ENCODE measurements around the gene ICA1. TPM values are rescaled to one million over a fixed set of nuclear protein-coding genes. Genes with fewer than 3 reads are reported as not detected.

ICA1 gene
- total and polyA plus RNA-seq, 4 donors: 1.4 to 22.7 (median 8.1) TPM

DNA sequence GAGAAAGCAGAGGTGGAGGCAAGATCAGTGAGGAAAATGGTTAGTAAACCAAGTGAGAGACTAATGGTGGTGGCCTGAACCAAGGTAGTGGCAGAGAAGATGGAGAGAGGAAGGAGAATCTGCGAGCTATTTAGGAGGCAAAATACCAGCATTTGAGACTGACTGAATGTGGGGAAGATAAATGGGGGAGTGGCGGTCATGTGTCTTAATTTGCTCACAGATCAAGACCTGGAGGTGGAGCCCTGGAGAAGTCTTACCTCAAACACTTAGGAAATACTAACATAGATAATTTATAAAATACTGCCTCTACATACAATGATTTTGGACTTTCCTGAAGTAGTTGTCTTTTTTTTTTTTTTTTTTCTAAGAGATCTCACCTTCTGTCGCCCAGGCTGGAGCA, 34.7 kb downstream of the ICA1 start:
- H3K9me3 ChIP-seq (ENCODE audit: control insufficient read depth in 4 of 4, low read length in 3 of 4): no peaks in the 10 kb centered on the region
- H3K36me3 ChIP-seq (ENCODE audit: control insufficient read depth in 4 of 4, insufficient read depth in 3 of 4, low read depth in 1 of 4, low read length in 3 of 4): peaks cover 0 to 2% (median 0%) of the 10 kb centered on the region in 4 donors
- no peak overlapping the region for H3K9ac ChIP-seq (ENCODE audit: low read depth in 1 of 2, low read length in 2 of 2)
- no peaks in the 10 kb centered on the region for H3K27me3 ChIP-seq (ENCODE audit: control insufficient read depth in 4 of 4, insufficient read depth in 4 of 4, low read length in 3 of 4)
- H3K4me3 ChIP-seq (ENCODE audit: low read depth in 1 of 3, low read length in 3 of 3): no peak overlapping the region
- no peak for TF ChIP-seq HNF4A (conservative IDR thresholded peaks at IDR 0.05)
- TF ChIP-seq, protein P1, sequence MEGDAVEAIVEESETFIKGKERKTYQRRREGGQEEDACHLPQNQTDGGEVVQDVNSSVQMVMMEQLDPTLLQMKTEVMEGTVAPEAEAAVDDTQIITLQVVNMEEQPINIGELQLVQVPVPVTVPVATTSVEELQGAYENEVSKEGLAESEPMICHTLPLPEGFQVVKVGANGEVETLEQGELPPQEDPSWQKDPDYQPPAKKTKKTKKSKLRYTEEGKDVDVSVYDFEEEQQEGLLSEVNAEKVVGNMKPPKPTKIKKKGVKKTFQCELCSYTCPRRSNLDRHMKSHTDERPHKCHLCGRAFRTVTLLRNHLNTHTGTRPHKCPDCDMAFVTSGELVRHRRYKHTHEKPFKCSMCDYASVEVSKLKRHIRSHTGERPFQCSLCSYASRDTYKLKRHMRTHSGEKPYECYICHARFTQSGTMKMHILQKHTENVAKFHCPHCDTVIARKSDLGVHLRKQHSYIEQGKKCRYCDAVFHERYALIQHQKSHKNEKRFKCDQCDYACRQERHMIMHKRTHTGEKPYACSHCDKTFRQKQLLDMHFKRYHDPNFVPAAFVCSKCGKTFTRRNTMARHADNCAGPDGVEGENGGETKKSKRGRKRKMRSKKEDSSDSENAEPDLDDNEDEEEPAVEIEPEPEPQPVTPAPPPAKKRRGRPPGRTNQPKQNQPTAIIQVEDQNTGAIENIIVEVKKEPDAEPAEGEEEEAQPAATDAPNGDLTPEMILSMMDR (IDR thresholded peaks at IDR 0.05; ENCODE audit: low read depth, low read length, missing input control): no peak
- no peak for TF ChIP-seq RAD21 (IDR thresholded peaks at IDR 0.05)
- no peak for TF ChIP-seq NR2F2 (IDR thresholded peaks at IDR 0.05)
- TF ChIP-seq, protein P2, sequence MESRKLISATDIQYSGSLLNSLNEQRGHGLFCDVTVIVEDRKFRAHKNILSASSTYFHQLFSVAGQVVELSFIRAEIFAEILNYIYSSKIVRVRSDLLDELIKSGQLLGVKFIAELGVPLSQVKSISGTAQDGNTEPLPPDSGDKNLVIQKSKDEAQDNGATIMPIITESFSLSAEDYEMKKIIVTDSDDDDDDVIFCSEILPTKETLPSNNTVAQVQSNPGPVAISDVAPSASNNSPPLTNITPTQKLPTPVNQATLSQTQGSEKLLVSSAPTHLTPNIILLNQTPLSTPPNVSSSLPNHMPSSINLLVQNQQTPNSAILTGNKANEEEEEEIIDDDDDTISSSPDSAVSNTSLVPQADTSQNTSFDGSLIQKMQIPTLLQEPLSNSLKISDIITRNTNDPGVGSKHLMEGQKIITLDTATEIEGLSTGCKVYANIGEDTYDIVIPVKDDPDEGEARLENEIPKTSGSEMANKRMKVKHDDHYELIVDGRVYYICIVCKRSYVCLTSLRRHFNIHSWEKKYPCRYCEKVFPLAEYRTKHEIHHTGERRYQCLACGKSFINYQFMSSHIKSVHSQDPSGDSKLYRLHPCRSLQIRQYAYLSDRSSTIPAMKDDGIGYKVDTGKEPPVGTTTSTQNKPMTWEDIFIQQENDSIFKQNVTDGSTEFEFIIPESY (IDR thresholded peaks at IDR 0.05): no peak
- no peak for TF ChIP-seq SP1 (IDR thresholded peaks at IDR 0.05)
- TF ChIP-seq GABPA (IDR thresholded peaks at IDR 0.05 in 1 of 2, conservative IDR thresholded peaks at IDR 0.05 in 1 of 2): no peak
- no peak for TF ChIP-seq RXRA (IDR thresholded peaks at IDR 0.05)
- TF ChIP-seq FOXA2 (IDR thresholded peaks at IDR 0.05): no peak
- no peak overlapping the region for H3K27ac ChIP-seq (ENCODE audit: low read depth in 1 of 2, low read length in 2 of 2)
- no peak for DNase-seq (ENCODE audit: low spot score)
- WGBS: 90% methylated on average over 3 of the region's 3 CpGs
- H3K4me1 ChIP-seq (ENCODE audit: control insufficient read depth in 4 of 4, insufficient read depth in 4 of 4, low read length in 3 of 4): no peaks in the 10 kb centered on the region

DNA sequence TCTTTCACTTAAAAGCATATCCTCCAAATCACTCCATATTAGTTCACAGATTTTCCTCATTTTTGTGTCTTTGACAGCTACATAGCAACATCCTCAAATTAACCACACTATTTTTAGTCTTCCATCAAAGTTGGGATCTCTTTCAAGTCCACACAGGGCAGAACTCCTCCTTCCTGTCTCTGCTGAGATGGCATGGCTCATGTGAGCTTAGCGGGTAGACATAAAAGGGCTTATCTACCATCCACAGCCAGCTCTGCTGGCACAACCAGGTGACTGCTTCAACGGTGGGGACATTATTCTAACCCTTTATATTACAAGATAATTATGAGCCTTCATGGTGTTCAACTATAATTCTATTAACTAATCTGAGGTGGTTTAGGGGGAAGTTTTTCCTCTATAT, 35.5 kb downstream of the ICA1 start:
- TF ChIP-seq JUND (IDR thresholded peaks at IDR 0.05): no peak
- TF ChIP-seq, protein P1 (IDR thresholded peaks at IDR 0.05; ENCODE audit: low read depth, low read length, missing input control): no peak
- TF ChIP-seq FOXA1 (IDR thresholded peaks at IDR 0.05): no peak
- TF ChIP-seq, protein P3, sequence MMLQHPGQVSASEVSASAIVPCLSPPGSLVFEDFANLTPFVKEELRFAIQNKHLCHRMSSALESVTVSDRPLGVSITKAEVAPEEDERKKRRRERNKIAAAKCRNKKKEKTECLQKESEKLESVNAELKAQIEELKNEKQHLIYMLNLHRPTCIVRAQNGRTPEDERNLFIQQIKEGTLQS (IDR thresholded peaks at IDR 0.05): no peak
- TF ChIP-seq HNF4G (IDR thresholded peaks at IDR 0.05): no peak
- no peak for TF ChIP-seq FOXA2 (IDR thresholded peaks at IDR 0.05)
- TF ChIP-seq SP1 (IDR thresholded peaks at IDR 0.05): no peak
- TF ChIP-seq, protein P4, sequence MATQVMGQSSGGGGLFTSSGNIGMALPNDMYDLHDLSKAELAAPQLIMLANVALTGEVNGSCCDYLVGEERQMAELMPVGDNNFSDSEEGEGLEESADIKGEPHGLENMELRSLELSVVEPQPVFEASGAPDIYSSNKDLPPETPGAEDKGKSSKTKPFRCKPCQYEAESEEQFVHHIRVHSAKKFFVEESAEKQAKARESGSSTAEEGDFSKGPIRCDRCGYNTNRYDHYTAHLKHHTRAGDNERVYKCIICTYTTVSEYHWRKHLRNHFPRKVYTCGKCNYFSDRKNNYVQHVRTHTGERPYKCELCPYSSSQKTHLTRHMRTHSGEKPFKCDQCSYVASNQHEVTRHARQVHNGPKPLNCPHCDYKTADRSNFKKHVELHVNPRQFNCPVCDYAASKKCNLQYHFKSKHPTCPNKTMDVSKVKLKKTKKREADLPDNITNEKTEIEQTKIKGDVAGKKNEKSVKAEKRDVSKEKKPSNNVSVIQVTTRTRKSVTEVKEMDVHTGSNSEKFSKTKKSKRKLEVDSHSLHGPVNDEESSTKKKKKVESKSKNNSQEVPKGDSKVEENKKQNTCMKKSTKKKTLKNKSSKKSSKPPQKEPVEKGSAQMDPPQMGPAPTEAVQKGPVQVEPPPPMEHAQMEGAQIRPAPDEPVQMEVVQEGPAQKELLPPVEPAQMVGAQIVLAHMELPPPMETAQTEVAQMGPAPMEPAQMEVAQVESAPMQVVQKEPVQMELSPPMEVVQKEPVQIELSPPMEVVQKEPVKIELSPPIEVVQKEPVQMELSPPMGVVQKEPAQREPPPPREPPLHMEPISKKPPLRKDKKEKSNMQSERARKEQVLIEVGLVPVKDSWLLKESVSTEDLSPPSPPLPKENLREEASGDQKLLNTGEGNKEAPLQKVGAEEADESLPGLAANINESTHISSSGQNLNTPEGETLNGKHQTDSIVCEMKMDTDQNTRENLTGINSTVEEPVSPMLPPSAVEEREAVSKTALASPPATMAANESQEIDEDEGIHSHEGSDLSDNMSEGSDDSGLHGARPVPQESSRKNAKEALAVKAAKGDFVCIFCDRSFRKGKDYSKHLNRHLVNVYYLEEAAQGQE (IDR thresholded peaks at IDR 0.05): no peak
- no peak for TF ChIP-seq RAD21 (IDR thresholded peaks at IDR 0.05)
- TF ChIP-seq, protein P5, sequence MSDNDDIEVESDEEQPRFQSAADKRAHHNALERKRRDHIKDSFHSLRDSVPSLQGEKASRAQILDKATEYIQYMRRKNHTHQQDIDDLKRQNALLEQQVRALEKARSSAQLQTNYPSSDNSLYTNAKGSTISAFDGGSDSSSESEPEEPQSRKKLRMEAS (IDR thresholded peaks at IDR 0.05): no peak
- TF ChIP-seq TAF1 (conservative IDR thresholded peaks at IDR 0.05): no peak
- no peak for TF ChIP-seq GABPA (IDR thresholded peaks at IDR 0.05 in 1 of 2, conservative IDR thresholded peaks at IDR 0.05 in 1 of 2)
- no peak for TF ChIP-seq EGR1 (IDR thresholded peaks at IDR 0.05; ENCODE audit: low read depth in 2 of 2)
- TF ChIP-seq, protein P2 (IDR thresholded peaks at IDR 0.05): no peak
- TF ChIP-seq NR2F2 (IDR thresholded peaks at IDR 0.05): no peak
- TF ChIP-seq YY1 (IDR thresholded peaks at IDR 0.05): no peak
- no peak for TF ChIP-seq HNF4A (conservative IDR thresholded peaks at IDR 0.05)
- TF ChIP-seq RXRA (IDR thresholded peaks at IDR 0.05): no peak
- H3K36me3 ChIP-seq (ENCODE audit: control insufficient read depth in 4 of 4, insufficient read depth in 3 of 4, low read depth in 1 of 4, low read length in 3 of 4): peaks cover 0 to 2% (median 0%) of the 10 kb centered on the region in 4 donors
- H3K27me3 ChIP-seq (ENCODE audit: control insufficient read depth in 4 of 4, insufficient read depth in 4 of 4, low read length in 3 of 4): no peaks in the 10 kb centered on the region
- no peak overlapping the region for H3K4me3 ChIP-seq (ENCODE audit: low read depth in 1 of 3, low read length in 3 of 3)
- no peak overlapping the region for H3K9ac ChIP-seq (ENCODE audit: low read depth in 1 of 2, low read length in 2 of 2)
- no peaks in the 10 kb centered on the region for H3K9me3 ChIP-seq (ENCODE audit: control insufficient read depth in 4 of 4, low read length in 3 of 4)
- no peak overlapping the region for H3K27ac ChIP-seq (ENCODE audit: low read depth in 1 of 2, low read length in 2 of 2)
- no peaks in the 10 kb centered on the region for H3K4me1 ChIP-seq (ENCODE audit: control insufficient read depth in 4 of 4, insufficient read depth in 4 of 4, low read length in 3 of 4)
- WGBS: 71% methylated on average over 2 of the region's 2 CpGs
- DNase-seq (ENCODE audit: low spot score): no peak
